HepG2 (cell line): ENCODE data around the gene NUTF2. TPM values are rescaled to one million over a fixed set of nuclear protein-coding genes. Genes with fewer than 3 reads are reported as not detected.

Experiments used
- CENPX ChIP-seq: sonication (generic); formaldehyde crosslinking; IDR thresholded peaks from 2 replicates; pipeline ENCODE4 v1.9.0; 2021; ENCODE audit warnings: mild to moderate bottlenecking, missing genetic modification reagents, moderate library complexity
- CHD4 ChIP-seq: fragments of 200-600 bp; sonication (generic); IDR thresholded peaks from 2 replicates; pipeline ENCODE4 v1.7.0; 2017; ENCODE audit warnings: mild to moderate bottlenecking, low read length, borderline replicate concordance
- CSRNP2 ChIP-seq: sonication (generic); formaldehyde crosslinking; conservative IDR thresholded peaks from 2 replicates; pipeline ENCODE4 v1.8.0; 2022; ENCODE audit warnings: low read depth, missing genetic modification reagents
- EP300 ChIP-seq, 3 experiments: sonication (generic) in 1 of 3; formaldehyde crosslinking in 1 of 3; IDR thresholded peaks; 2 replicates each; pipeline versions ENCODE4 v1.5.1 to v1.6.1; 2011 to 2020; ENCODE audit warnings: low read depth in 2 of 3, low read length in 2 of 3, borderline replicate concordance in 1 of 3, improper control_type of control experiment in 1 of 3, mild to moderate bottlenecking in 1 of 3, missing genetic modification reagents in 1 of 3, moderate library complexity in 1 of 3
- KDM5B ChIP-seq: sonication (generic); formaldehyde crosslinking; IDR thresholded peaks from 2 replicates; pipeline ENCODE4 v1.4.0; 2020; ENCODE audit warnings: missing genetic modification reagents, mild to moderate bottlenecking, borderline replicate concordance
- LBX2 ChIP-seq: sonication (generic); formaldehyde crosslinking; IDR thresholded peaks from 2 replicates; pipeline ENCODE4 v1.5.0; 2020; ENCODE audit warnings: missing genetic modification reagents, mild to moderate bottlenecking, borderline replicate concordance
- MAZ ChIP-seq, 2 experiments: sonication (generic) in 1 of 2; formaldehyde crosslinking in 1 of 2; IDR thresholded peaks; 2 replicates each; pipeline versions ENCODE4 v1.5.0 to v1.6.1; 2012 to 2020; ENCODE audit warnings: low read depth in 2 of 2, mild to moderate bottlenecking in 2 of 2, borderline replicate concordance in 1 of 2, improper control_type of control experiment in 1 of 2, low read length in 1 of 2, missing genetic modification reagents in 1 of 2, moderate library complexity in 1 of 2
- NKX3-1 ChIP-seq: sonication (generic); formaldehyde crosslinking; IDR thresholded peaks from 2 replicates; pipeline ENCODE4 v1.5.0; 2020; ENCODE audit warnings: missing genetic modification reagents
- RELA ChIP-seq: sonication (generic); formaldehyde crosslinking; IDR thresholded peaks from 2 replicates; pipeline ENCODE4 v1.4.0; 2020; ENCODE audit warnings: missing genetic modification reagents
- TAF1 ChIP-seq: sonication (generic); formaldehyde crosslinking; IDR thresholded peaks from 2 replicates; pipeline ENCODE4 v1.4.0; 2020; ENCODE audit warnings: missing genetic modification reagents
- ZBTB44 ChIP-seq: sonication (generic); formaldehyde crosslinking; IDR thresholded peaks from 2 replicates; pipeline ENCODE4 v1.4.0; 2020; ENCODE audit warnings: missing genetic modification reagents
- ZBTB46 ChIP-seq: sonication (generic); formaldehyde crosslinking; IDR thresholded peaks from 2 replicates; pipeline ENCODE4 v1.4.0; 2020; ENCODE audit warnings: mild to moderate bottlenecking, missing genetic modification reagents, borderline replicate concordance
- ZFAT ChIP-seq: sonication (generic); formaldehyde crosslinking; conservative IDR thresholded peaks from 2 replicates; pipeline ENCODE4 v1.8.1; 2023; ENCODE audit warnings: missing genetic modification reagents, inconsistent platforms
- ZIK1 ChIP-seq: sonication (generic); formaldehyde crosslinking; IDR thresholded peaks from 2 replicates; pipeline ENCODE4 v1.5.0; 2020; ENCODE audit warnings: mild to moderate bottlenecking, low read depth, missing genetic modification reagents, borderline replicate concordance
- ZNF33B ChIP-seq: sonication (generic); formaldehyde crosslinking; IDR thresholded peaks from 2 replicates; pipeline ENCODE4 v1.5.1; 2020; ENCODE audit warnings: mild to moderate bottlenecking, missing genetic modification reagents
- ZNF430 ChIP-seq: sonication (generic); formaldehyde crosslinking; IDR thresholded peaks from 2 replicates; pipeline ENCODE4 v1.9.0; 2021; ENCODE audit warnings: mild to moderate bottlenecking, missing genetic modification reagents
- ZNF432 ChIP-seq: sonication (generic); formaldehyde crosslinking; IDR thresholded peaks from 2 replicates; pipeline ENCODE4 v1.5.0; 2020; ENCODE audit warnings: missing genetic modification reagents, mild to moderate bottlenecking, borderline replicate concordance
- ZNF446 ChIP-seq: sonication (generic); formaldehyde crosslinking; IDR thresholded peaks from 2 replicates; pipeline ENCODE4 v1.5.0; 2020; ENCODE audit warnings: mild to moderate bottlenecking, missing genetic modification reagents
- ZNF563 ChIP-seq: sonication (generic); formaldehyde crosslinking; IDR thresholded peaks from 2 replicates; pipeline ENCODE4 v1.8.0; 2022; ENCODE audit warnings: mild to moderate bottlenecking, moderate library complexity, missing genetic modification reagents
- ZNF574 ChIP-seq: sonication (generic); formaldehyde crosslinking; IDR thresholded peaks from 2 replicates; pipeline ENCODE4 v1.4.0; 2020; ENCODE audit warnings: missing genetic modification reagents
- polyA plus RNA-seq, 8 experiments: library from polyadenylated mRNA; depleted of rRNA in 3 of 8; stranded (reverse) in 7 of 8; unstranded in 1 of 8; fragments of >200 nt; fragmentation: Illumina TruSeq in 4 of 8; extraction: Trizol in 4 of 8; gene quantifications; 2 replicates each; pipeline versions ENCODE4 v1.2.1 to v1.2.3, GENCODE V29; 2011 to 2016; ENCODE audit warnings: low read depth in 4 of 8, missing spikeins in 1 of 8, mixed read lengths in 1 of 8; ENCODE audit not compliant: insufficient read depth in 1 of 8
- total RNA-seq, 5 experiments: library from RNA; depleted of rRNA; stranded (reverse); fragments of >200 nt; fragmentation: Illumina TruSeq; extraction: Trizol; gene quantifications; 2 replicates each; pipeline ENCODE4 v1.2.3, GENCODE V29; 2016; ENCODE audit warnings: low read depth in 1 of 5

The NUTF2 gene
- total and polyA plus RNA-seq, 2 of the 13 experiments (the other 11 are each of a cell fraction or from before 2014, with no cell fraction given), result 168 to 214 TPM

- TF ChIP-seq ZNF33B, result no peak; the same call in 1 of the 2 replicates
- TF ChIP-seq RELA, result no peak; the same call in 1 of the 2 replicates
- no peak for TF ChIP-seq NKX3-1 (CRISPR knock-in tag)
- no peak for TF ChIP-seq LBX2 (CRISPR knock-in tag)
- TF ChIP-seq ZNF574, result no peak
- TF ChIP-seq CHD4, result no peak
- no peak for TF ChIP-seq ZFAT (CRISPR knock-in tag)
- no peak for TF ChIP-seq ZBTB44 (CRISPR knock-in tag)
- no peak for TF ChIP-seq CENPX (CRISPR knock-in tag)
- no peak for TF ChIP-seq EP300 (IDR thresholded peaks at IDR 0.05; ENCODE audit: low read depth in 2 of 2, low read length in 2 of 2)
- no peak for TF ChIP-seq EP300 (CRISPR knock-in tag; IDR thresholded peaks at IDR 0.05; ENCODE audit: borderline replicate concordance)
- TF ChIP-seq ZNF432 (CRISPR knock-in tag), result no peak
- TF ChIP-seq ZBTB46 (CRISPR knock-in tag), result no peak
- TF ChIP-seq ZNF446 (CRISPR knock-in tag), result no peak
- TF ChIP-seq ZNF563 (CRISPR knock-in tag), result no peak; the same call in 1 of the 2 replicates
- TF ChIP-seq ZNF430 (CRISPR knock-in tag), result no peak
- peak; percentile 80; the same call in 1 of the 2 replicates for TF ChIP-seq KDM5B (CRISPR knock-in tag)
- TF ChIP-seq TAF1 (CRISPR knock-in tag), result no peak
- no peak for TF ChIP-seq CSRNP2 (CRISPR knock-in tag)
- no peak for TF ChIP-seq ZIK1 (CRISPR knock-in tag)
- TF ChIP-seq MAZ (IDR thresholded peaks at IDR 0.05; ENCODE audit: borderline replicate concordance, low read depth, low read length), result no peak
- TF ChIP-seq MAZ (CRISPR knock-in tag; IDR thresholded peaks at IDR 0.05; ENCODE audit: low read depth), result no peak
Measured at GRCh38 chr16:67805718-67806427, 40.9 kb upstream of the NUTF2 start (continued).
